Loucy (cell line): ENCODE results near the gene RFC5.
A peak's percentile ranks its signal among the peaks of the same experiment; 100 is the strongest.

ENCODE experiments used
- H2AFZ ChIP-seq: fragments of 200-600 bp; sonication (generic); 2 replicates; pipeline ENCODE4 v1.6.0; 2016; ENCODE audit warnings: antibody characterized with exemption, mild to moderate bottlenecking, low read length, moderate library complexity
- H3F3A ChIP-seq: fragments of 200-600 bp; 2 replicates; pipeline ENCODE4 v1.6.0; 2016; ENCODE audit warnings: antibody characterized with exemption, low read depth, mild to moderate bottlenecking
- H3K27me3 ChIP-seq: fragments of 200-600 bp; sonication (generic); 2 replicates; pipeline ENCODE4 v1.6.1; 2014; ENCODE audit warnings: low read length, mild to moderate bottlenecking; ENCODE audit not compliant: insufficient read depth, poor library complexity, severe bottlenecking
- H3K36me3 ChIP-seq: fragments of 200-600 bp; sonication (generic); 2 replicates; pipeline ENCODE4 v1.6.1; 2016; ENCODE audit warnings: low read length; ENCODE audit not compliant: insufficient read depth
- H3K4me1 ChIP-seq: fragments of 200-600 bp; sonication (generic); 2 replicates; pipeline ENCODE4 v1.5.1; 2014; ENCODE audit warnings: low read length, mild to moderate bottlenecking; ENCODE audit not compliant: insufficient read depth, poor library complexity, severe bottlenecking
- H3K4me2 ChIP-seq: fragments of 200-600 bp; sonication (generic); 2 replicates; pipeline ENCODE4 v1.6.0; 2014; ENCODE audit warnings: antibody characterized with exemption, low read length, low read depth, mild to moderate bottlenecking; ENCODE audit not compliant: poor library complexity, severe bottlenecking
- H3K4me3 ChIP-seq: fragments of 200-600 bp; sonication (generic); 2 replicates; pipeline ENCODE4 v1.5.1; 2014; ENCODE audit warnings: low read length, mild to moderate bottlenecking, mixed read lengths; ENCODE audit not compliant: poor library complexity, severe bottlenecking
- H3K79me2 ChIP-seq: fragments of 200-600 bp; sonication (generic); 2 replicates; pipeline ENCODE4 v1.6.1; 2014; ENCODE audit warnings: low read length; ENCODE audit not compliant: insufficient read depth
- H3K9ac ChIP-seq: fragments of 200-600 bp; sonication (generic); 2 replicates; pipeline ENCODE4 v1.6.0; 2014; ENCODE audit warnings: mild to moderate bottlenecking, low read depth, low read length, moderate library complexity; ENCODE audit not compliant: poor library complexity, severe bottlenecking
- H3K9me2 ChIP-seq: fragments of 200-600 bp; sonication (generic); replicated peaks from 2 replicates; pipeline ENCODE4 v1.6.1; 2016; ENCODE audit warnings: low read depth, low read length, mixed read lengths
- H3K9me3 ChIP-seq: fragments of 200-600 bp; sonication (generic); 2 replicates; pipeline ENCODE4 v1.6.1; 2014; ENCODE audit warnings: mild to moderate bottlenecking, antibody characterized with exemption, low read length, low read depth; ENCODE audit not compliant: insufficient read depth
- H4K20me1 ChIP-seq: fragments of 200-600 bp; sonication (generic); 2 replicates; pipeline ENCODE4 v1.6.0; 2014; ENCODE audit warnings: antibody characterized with exemption, low read length, mild to moderate bottlenecking; ENCODE audit not compliant: insufficient read depth, poor library complexity, severe bottlenecking
- EZH2phosphoT487 ChIP-seq: fragments of 200-600 bp; IDR thresholded peaks from 2 replicates; pipeline ENCODE4 v1.6.1; 2018; ENCODE audit warnings: antibody characterized with exemption, mild to moderate bottlenecking, moderate library complexity, borderline replicate concordance
- TF ChIP-seq, protein P1 (sequence below): fragments of 200-600 bp; sonication (generic); conservative IDR thresholded peaks from 2 replicates; pipeline ENCODE4 v1.5.1; 2014; ENCODE audit warnings: mild to moderate bottlenecking, antibody characterized with exemption, low read length

RFC5 gene

DNA sequence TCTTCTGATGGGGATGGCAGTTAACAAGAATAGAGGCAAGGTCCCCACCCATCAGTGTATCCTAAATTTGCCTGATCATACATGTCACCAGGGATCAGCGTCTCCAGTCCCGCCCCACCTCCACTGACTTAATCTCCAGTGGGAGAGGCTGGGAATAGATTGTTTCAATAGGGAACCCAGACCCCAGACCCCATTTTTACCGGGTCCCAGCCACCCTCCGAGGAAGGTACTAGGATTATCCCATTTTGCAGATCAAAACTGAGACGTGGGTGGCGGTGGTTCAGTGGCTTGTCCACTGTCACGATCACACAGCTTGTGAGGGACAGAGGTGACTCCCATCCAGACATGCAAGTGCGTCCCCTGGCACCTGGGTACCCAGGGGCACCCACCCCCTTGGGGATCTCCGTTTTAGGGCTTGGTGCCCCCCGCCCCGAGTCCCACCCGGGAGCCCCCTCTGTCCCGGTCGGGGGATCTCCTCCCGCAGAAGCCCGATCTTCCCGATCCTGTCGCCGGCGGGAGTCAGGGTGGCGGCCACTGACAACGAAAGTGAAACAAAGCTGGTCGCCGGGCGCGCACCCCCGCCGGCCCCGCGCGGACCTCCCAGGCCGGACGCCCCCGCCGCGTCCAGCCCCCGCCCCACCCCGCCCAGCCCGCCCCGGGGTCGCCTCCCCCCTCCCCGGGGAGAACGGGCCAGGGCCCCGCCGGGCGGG is 44.0 kb downstream of the RFC5 start:
- H3F3A ChIP-seq: 0 out of 2 replicates have a peak, but pooled peaks cover 11% of the 10 kb centered on the region
- H3K9me2 ChIP-seq: no peaks in the 10 kb centered on the region
- no peak for TF ChIP-seq EZH2phosphoT487
- TF ChIP-seq, protein P1, sequence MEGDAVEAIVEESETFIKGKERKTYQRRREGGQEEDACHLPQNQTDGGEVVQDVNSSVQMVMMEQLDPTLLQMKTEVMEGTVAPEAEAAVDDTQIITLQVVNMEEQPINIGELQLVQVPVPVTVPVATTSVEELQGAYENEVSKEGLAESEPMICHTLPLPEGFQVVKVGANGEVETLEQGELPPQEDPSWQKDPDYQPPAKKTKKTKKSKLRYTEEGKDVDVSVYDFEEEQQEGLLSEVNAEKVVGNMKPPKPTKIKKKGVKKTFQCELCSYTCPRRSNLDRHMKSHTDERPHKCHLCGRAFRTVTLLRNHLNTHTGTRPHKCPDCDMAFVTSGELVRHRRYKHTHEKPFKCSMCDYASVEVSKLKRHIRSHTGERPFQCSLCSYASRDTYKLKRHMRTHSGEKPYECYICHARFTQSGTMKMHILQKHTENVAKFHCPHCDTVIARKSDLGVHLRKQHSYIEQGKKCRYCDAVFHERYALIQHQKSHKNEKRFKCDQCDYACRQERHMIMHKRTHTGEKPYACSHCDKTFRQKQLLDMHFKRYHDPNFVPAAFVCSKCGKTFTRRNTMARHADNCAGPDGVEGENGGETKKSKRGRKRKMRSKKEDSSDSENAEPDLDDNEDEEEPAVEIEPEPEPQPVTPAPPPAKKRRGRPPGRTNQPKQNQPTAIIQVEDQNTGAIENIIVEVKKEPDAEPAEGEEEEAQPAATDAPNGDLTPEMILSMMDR: no peak
- H3K9ac ChIP-seq: peak overlapping the region; percentile 86
- H3K36me3 ChIP-seq: no peaks in the 10 kb centered on the region
- H3K4me2 ChIP-seq: peak overlapping the region; percentile 92
- H4K20me1 ChIP-seq: peaks cover 11% of the 10 kb centered on the region
- H3K9me3 ChIP-seq: no peaks in the 10 kb centered on the region
- H3K4me3 ChIP-seq: peak overlapping the region; percentile 83
- H3K27me3 ChIP-seq: no peaks in the 10 kb centered on the region
- H2AFZ ChIP-seq: peak overlapping the region; percentile 61
- peaks cover 32% of the 10 kb centered on the region for H3K4me1 ChIP-seq
- peaks cover 38% of the 10 kb centered on the region for H3K79me2 ChIP-seq

DNA sequence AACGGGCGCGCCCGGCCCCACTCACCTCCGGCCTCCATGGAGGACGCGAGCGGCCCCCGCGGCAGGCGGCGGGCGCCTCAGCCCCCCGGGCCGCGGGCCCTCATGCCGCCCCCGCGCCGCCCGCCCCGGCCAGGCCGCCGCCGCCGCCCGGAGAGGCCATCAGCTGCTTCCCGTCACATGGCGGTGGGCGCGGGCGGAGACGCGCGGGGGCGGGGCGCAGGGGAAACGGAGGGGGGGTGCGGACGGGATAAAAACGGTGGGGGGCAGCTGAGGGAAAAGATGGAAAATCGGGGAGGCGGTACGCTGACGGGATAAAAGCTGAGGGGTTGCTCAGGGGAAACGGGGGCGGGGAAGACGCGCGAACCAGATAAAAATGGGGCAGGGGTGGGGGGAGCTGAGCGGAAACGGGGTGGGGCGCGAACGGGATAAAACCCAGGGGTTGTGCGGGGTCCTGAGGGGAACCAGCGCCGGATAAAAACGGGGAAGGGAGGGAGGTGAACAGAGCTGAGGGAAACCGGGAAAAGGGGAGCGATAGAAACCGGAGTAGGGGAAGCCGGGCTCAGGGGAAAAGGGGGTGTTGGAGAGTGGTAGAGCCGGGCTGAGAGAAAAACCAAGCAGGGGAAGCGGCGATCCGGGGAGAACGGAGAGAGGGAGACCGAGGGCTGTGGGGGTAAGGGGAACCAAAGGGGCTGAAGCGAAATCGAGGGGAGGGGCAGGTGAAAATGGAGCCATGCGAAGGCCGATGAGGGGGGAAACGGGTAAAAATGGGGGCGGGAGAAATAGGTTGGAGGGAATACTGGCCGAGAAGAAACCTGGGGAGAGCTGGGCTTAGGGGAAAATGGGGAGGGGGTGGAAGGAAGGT is 44.7 kb downstream of the RFC5 start, which contains the start of gene WSB2:
Gene WSB2 (minus strand): TSS at position 169 of the 862 bp plus-strand sequence. CDS start 131 bp downstream, at position 38.
- Histone ChIP-seq H3K9me3 (no peaks in the 10 kb centered on the region), H3K9me2 (no peaks in the 10 kb centered on the region), H4K20me1 (peaks cover 11% of the 10 kb centered on the region), H3K4me2 (peak within 1 kb of the TSS; percentile 92), H3K27me3 (no peaks in the 10 kb centered on the region), H3K4me1 (peaks cover 32% of the 10 kb centered on the region), H2AFZ (peak within 1 kb of the TSS; percentile 96), H3K79me2 (peaks cover 38% of the 10 kb centered on the region), H3K4me3 (peak within 1 kb of the TSS; percentile 99), H3K9ac (peak within 1 kb of the TSS; percentile 100), H3K36me3 (no peaks in the 10 kb centered on the region), H3F3A (0 out of 2 replicates have a peak, but pooled peaks cover 8% of the 10 kb centered on the region)
- no peak for TF ChIP-seq EZH2phosphoT487
- TF ChIP-seq, protein P1: no peak

DNA sequence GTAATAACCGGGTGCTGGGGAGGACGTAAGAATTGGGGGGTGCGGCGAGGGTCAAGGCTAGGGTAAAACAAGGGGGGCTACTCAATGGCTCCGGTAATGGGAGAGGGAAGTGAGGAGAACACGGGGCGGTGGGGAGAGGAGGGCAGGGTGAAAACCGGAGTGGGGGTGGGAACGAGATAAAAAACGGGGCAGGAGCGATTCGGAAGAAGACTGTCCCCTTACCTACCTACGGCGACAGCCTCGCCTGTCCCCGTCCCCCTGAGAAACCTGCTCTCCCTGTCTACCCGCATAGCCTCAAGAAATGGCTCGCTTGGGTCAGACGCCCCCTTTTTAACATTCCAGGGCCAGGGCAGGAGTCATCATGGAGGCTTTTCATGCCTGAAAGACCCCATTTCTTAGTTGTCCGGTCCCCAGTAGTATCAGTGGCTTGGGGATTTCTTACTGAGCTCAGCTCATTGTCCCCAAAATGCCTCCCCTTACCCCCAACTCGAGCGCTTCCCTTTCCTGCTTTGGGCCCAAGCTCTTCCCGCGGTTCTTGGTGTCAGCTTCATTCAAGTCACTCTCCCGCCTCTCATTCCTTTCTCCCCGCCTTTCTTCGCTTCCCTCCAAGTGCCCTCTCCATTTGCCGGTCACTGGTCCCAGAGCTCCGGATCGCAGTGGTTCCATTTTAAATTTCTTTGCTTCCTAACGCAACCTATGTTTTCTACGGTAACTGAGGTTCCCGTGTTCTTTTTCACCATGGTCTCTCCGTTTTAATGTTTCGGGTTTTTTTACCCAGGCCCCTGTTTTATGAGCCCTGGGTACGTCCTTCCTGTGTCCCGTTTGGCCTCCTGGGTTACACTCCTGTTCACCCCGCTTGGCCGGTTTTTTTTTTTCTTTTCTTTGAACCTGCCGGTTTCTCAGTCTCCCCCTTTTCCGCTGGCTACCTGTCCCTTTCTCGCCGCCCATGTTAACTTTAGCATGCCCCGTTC is 45.7 kb downstream of the RFC5 start:
- H2AFZ ChIP-seq: peak overlapping the region; percentile 96
- H3K9me3 ChIP-seq: no peaks in the 10 kb centered on the region
- no peaks in the 10 kb centered on the region for H3K9me2 ChIP-seq
- peak overlapping the region; percentile 100 for H3K9ac ChIP-seq
- H3K4me1 ChIP-seq: peaks cover 32% of the 10 kb centered on the region
- H3F3A ChIP-seq: 0 out of 2 replicates have a peak, but pooled peaks cover 7% of the 10 kb centered on the region
- no peaks in the 10 kb centered on the region for H3K36me3 ChIP-seq
- H3K4me3 ChIP-seq: peak overlapping the region; percentile 99
- peaks cover 38% of the 10 kb centered on the region for H3K79me2 ChIP-seq
- no peaks in the 10 kb centered on the region for H3K27me3 ChIP-seq
- H4K20me1 ChIP-seq: peaks cover 11% of the 10 kb centered on the region
- no peak for TF ChIP-seq EZH2phosphoT487
- TF ChIP-seq, protein P1: no peak
- peak overlapping the region; percentile 79 for H3K4me2 ChIP-seq
